ENCODE data around the gene RAB40A. TPM values are rescaled to one million over a fixed set of nuclear protein-coding genes. Genes with fewer than 3 reads are reported as not detected.

RAB40A gene
- total RNA-seq, 1 experiment from 2014 or later, result not detected

DNA sequence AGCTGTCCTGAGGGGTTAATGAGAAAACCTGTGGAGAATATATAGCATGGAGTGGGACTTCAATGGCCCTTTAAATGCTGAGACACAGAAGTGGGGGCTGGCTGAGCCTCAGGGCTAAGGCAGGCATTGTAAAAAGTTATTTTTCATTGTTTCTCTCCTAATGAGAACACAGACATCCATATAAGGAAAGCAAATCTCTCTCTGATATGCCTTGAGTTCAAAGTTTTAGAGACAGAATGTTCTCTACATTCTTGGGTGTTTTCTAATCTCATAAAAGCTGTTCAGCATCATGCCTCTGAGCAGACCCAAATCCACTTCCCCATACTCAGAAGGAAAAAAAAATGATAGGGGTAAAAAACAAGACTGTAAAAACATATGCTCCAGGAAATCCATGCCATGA lies 16.8 kb upstream of the RAB40A start:
- Mint-ChIP-seq H3K36me3 (ENCODE audit: insufficient read depth in 1 of 3, low read depth in 3 of 3) (no peaks in the 10 kb centered on the region), H3K27ac (no peak overlapping the region), H3K9me3 (peaks cover 0 to 33% of the 10 kb centered on the region in 2 experiments; a peak in 2 of 5 replicates), H3K4me3 (no peak overlapping the region), H3K4me1 (peaks cover 0 to 6% of the 10 kb centered on the region in 2 experiments; a peak in 2 of 4 replicates), H3K27me3 (ENCODE audit: low read depth) (no peaks in the 10 kb centered on the region; the same call in 1 of the 2 replicates)
- no peaks in the 10 kb centered on the region for H3K79me1 ChIP-seq (ENCODE audit: insufficient read depth, low read depth, low read length, poor library complexity, severe bottlenecking)
- H3K9ac ChIP-seq (ENCODE audit: extremely low read depth, insufficient read length, low read length), result no peak overlapping the region
- no peak overlapping the region for H4K5ac ChIP-seq (ENCODE audit: insufficient read length, low read depth, low read length)
- H4K91ac ChIP-seq (ENCODE audit: insufficient read length, low read depth, low read length), result no peak overlapping the region
- H2AK5ac ChIP-seq (ENCODE audit: insufficient read length, low read length), result no peak overlapping the region
- H3K9me3 ChIP-seq (ENCODE audit: control insufficient read depth, low read depth, low read length), result no peaks in the 10 kb centered on the region
- H3K27ac ChIP-seq (ENCODE audit: insufficient read length, low read depth, low read length), result no peak overlapping the region
- no peaks in the 10 kb centered on the region for H3K79me2 ChIP-seq (ENCODE audit: insufficient read depth, low read length)
- TF ChIP-seq, protein P1, sequence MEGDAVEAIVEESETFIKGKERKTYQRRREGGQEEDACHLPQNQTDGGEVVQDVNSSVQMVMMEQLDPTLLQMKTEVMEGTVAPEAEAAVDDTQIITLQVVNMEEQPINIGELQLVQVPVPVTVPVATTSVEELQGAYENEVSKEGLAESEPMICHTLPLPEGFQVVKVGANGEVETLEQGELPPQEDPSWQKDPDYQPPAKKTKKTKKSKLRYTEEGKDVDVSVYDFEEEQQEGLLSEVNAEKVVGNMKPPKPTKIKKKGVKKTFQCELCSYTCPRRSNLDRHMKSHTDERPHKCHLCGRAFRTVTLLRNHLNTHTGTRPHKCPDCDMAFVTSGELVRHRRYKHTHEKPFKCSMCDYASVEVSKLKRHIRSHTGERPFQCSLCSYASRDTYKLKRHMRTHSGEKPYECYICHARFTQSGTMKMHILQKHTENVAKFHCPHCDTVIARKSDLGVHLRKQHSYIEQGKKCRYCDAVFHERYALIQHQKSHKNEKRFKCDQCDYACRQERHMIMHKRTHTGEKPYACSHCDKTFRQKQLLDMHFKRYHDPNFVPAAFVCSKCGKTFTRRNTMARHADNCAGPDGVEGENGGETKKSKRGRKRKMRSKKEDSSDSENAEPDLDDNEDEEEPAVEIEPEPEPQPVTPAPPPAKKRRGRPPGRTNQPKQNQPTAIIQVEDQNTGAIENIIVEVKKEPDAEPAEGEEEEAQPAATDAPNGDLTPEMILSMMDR (conservative IDR thresholded peaks at IDR 0.05), result no peak
- no peak overlapping the region for H2BK5ac ChIP-seq (ENCODE audit: insufficient read length, low read length)
- no peak overlapping the region for H2BK120ac ChIP-seq (ENCODE audit: low read depth, low read length, poor library complexity, severe bottlenecking)
- H3K4ac ChIP-seq (ENCODE audit: low read depth, low read length), result no peak overlapping the region
- H3K27me3 ChIP-seq (ENCODE audit: insufficient read depth, low read length), result no peaks in the 10 kb centered on the region
- H4K20me1 ChIP-seq (ENCODE audit: control insufficient read depth, insufficient read depth, insufficient read length), result no peaks in the 10 kb centered on the region
- no peak overlapping the region for H2BK20ac ChIP-seq (ENCODE audit: low read depth, low read length, poor library complexity, severe bottlenecking)
- H3K4me1 ChIP-seq (ENCODE audit: insufficient read depth, low read length), result no peaks in the 10 kb centered on the region
- no peak overlapping the region for H2BK12ac ChIP-seq (ENCODE audit: insufficient read length, low read depth, low read length)
- H4K8ac ChIP-seq (replicated peaks; ENCODE audit: insufficient read length, low read depth, low read length), result no peak overlapping the region
- no peak overlapping the region for H3K14ac ChIP-seq (ENCODE audit: insufficient read depth, low read length)
- peaks cover 4% of the 10 kb centered on the region for H3K23me2 ChIP-seq (ENCODE audit: insufficient read length, low read depth, low read length, poor library complexity, severe bottlenecking)
- no peak overlapping the region for H3T11ph ChIP-seq (ENCODE audit: low read length)
- no peak overlapping the region for H3K23ac ChIP-seq (ENCODE audit: insufficient read length, low read depth, low read length)
- H3K56ac ChIP-seq (ENCODE audit: insufficient read length, low read depth, low read length), result no peak overlapping the region
- H3K4me2 ChIP-seq (ENCODE audit: insufficient read depth, insufficient read length, low read length), result no peak overlapping the region
- H2BK15ac ChIP-seq (ENCODE audit: low read depth, low read length), result no peak overlapping the region
- no peak overlapping the region for H2AFZ ChIP-seq (ENCODE audit: low read length)
- no peak overlapping the region for H3K18ac ChIP-seq (ENCODE audit: insufficient read length, low read depth, low read length)
- DNase-seq, result no peak
